Thyroid gland (tissue), 4 donors: ENCODE data around the gene SREK1IP1. TPM values are rescaled to one million over a fixed set of nuclear protein-coding genes. Genes with fewer than 3 reads are reported as not detected.

ENCODE experiments used
- DNase-seq, 2 donors: peaks; one replicate each; pipeline ENCODE4 v3.0.0-alpha.2; 2019
- H3K27ac ChIP-seq, 3 donors: fragments of 200-600 bp; sonication (generic); 1 replicate in 2 of 3; 2 replicates in 1 of 3; pipeline ENCODE4 v1.5.1; 2016 to 2019; ENCODE audit warnings: mild to moderate bottlenecking in 1 of 3, moderate library complexity in 1 of 3
- H3K27me3 ChIP-seq: fragments of 200-600 bp; sonication (generic); one replicate; pipeline ENCODE4 v1.5.1; 2019
- H3K36me3 ChIP-seq, 2 donors: fragments of 200-600 bp; sonication (generic); one replicate each; pipeline ENCODE4 v1.5.1; 2016 to 2019
- H3K4me1 ChIP-seq, 2 donors: fragments of 200-600 bp; sonication (generic); one replicate each; pipeline ENCODE4 v1.5.1; 2017 to 2019
- H3K4me3 ChIP-seq, 3 donors: fragments of 200-600 bp; sonication (generic); replicated peaks in 1 of 3; 1 replicate in 2 of 3; 2 replicates in 1 of 3; pipeline ENCODE4 v1.5.1; 2016; ENCODE audit warnings: mild to moderate bottlenecking in 1 of 3
- H3K9me3 ChIP-seq: fragments of 200-600 bp; sonication (generic); one replicate; pipeline ENCODE4 v1.5.1; 2017
- CTCF ChIP-seq, 6 experiments: fragments of 200-600 bp in 3 of 6; fragments of 450-650 bp in 3 of 6; sonication (generic) in 3 of 6; IDR thresholded peaks; one replicate each; pipeline ENCODE4 v1.5.1; 2016 to 2019; ENCODE audit warnings: antibody characterized with exemption in 6 of 6, mild to moderate bottlenecking in 2 of 6, inconsistent platforms in 1 of 6, moderate library complexity in 1 of 6
- POLR2A ChIP-seq, 2 donors: fragments of 450-650 bp; IDR thresholded peaks; one replicate each; pipeline ENCODE4 v1.6.1; 2017; ENCODE audit warnings: antibody characterized with exemption in 2 of 2, mild to moderate bottlenecking in 2 of 2, moderate library complexity in 1 of 2
- WGBS, 2 donors: methylation state at CpG; one replicate each; pipeline ENCODE4 v1.1.5; 2017; 5-methylcytosine and 5-hydroxymethylcytosine counted together
- intact Hi-C: fragments of 100-400 bp; cut with DNase I; formaldehyde crosslinking; loops from one replicate; pipeline ENCODE4 v1.15.1; 2023
- total RNA-seq, 4 donors: library from RNA; depleted of rRNA; stranded (reverse); fragments of >200 nt; gene quantifications; one replicate each; pipeline ENCODE4 v1.2.3, GENCODE V29; 2016

The SREK1IP1 gene
- total RNA-seq, 4 donors from 2014 or later: 8.5 to 10.5 (median 9.8) TPM

GRCh38 chr5:64690104-64690416 lies 78.4 kb downstream of the SREK1IP1 start:
- H3K9me3 ChIP-seq: no peaks in the 10 kb centered on the region
- no peak overlapping the region for H3K27ac ChIP-seq
- intact Hi-C loops: no loop called here
- H3K36me3 ChIP-seq: no peaks in the 10 kb centered on the region
- H3K4me1 ChIP-seq: peaks cover 6 to 8% of the 10 kb centered on the region in 2 donors
- TF ChIP-seq POLR2A (IDR thresholded peaks at IDR 0.05) (no peak), CTCF (IDR thresholded peaks at IDR 0.05) (no peak)
- WGBS, 2 donors: 1% methylated on average over 9 of the region's 9 CpGs
- H3K27me3 ChIP-seq: peaks cover 6% of the 10 kb centered on the region
- no peak for DNase-seq
- H3K4me3 ChIP-seq: no peak overlapping the region

GRCh38 chr5:64688965-64689364 lies 79.5 kb downstream of the SREK1IP1 start:
- Histone ChIP-seq H3K36me3 (no peaks in the 10 kb centered on the region), H3K4me1 (peaks cover 6 to 8% of the 10 kb centered on the region in 2 donors), H3K27me3 (peaks cover 6% of the 10 kb centered on the region), H3K4me3 (no peak overlapping the region), H3K27ac (no peak overlapping the region), H3K9me3 (no peaks in the 10 kb centered on the region)
- DNase-seq: no peak
- intact Hi-C loops: no loop called here
- no peak for TF ChIP-seq POLR2A (IDR thresholded peaks at IDR 0.05)
- 68 to 70% methylated on average over 3 of the region's 3 CpGs for WGBS, 2 donors

DNA sequence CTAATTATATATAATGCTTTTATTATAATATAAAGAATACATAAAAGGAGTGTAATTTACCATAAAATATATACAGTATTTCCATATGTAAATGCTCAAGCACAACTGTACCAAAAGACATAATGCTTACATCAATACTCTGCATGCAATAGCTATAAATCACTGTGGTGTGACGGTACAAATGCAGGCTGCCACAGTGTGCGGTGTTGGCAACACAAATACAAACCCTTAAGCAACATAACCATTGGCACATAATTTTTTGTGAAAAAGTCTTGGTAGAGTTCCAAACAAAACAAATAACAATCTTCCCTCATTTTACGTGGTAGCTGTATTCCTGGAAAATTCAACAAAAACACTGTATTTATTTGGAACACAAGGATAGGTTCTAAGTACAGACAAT lies 80.1 kb downstream of the SREK1IP1 start:
- DNase-seq: no peak
- H3K27me3 ChIP-seq: peaks cover 6% of the 10 kb centered on the region
- peaks cover 6 to 8% of the 10 kb centered on the region in 2 donors for H3K4me1 ChIP-seq
- H3K36me3 ChIP-seq: no peaks in the 10 kb centered on the region
- WGBS, 2 donors: 80 to 83% methylated on average over 3 of the region's 3 CpGs
- no peak overlapping the region for H3K4me3 ChIP-seq
- H3K9me3 ChIP-seq: no peaks in the 10 kb centered on the region
- intact Hi-C loops: no loop called here
- TF ChIP-seq POLR2A (IDR thresholded peaks at IDR 0.05) (no peak), CTCF (IDR thresholded peaks at IDR 0.05) (no peak)
- H3K27ac ChIP-seq: no peak overlapping the region

- Histone ChIP-seq H3K9me3 (no peaks in the 10 kb centered on the region), H3K4me3 (no peak overlapping the region), H3K4me1 (peaks cover 5 to 8% of the 10 kb centered on the region in 2 donors), H3K27me3 (peaks cover 4% of the 10 kb centered on the region), H3K36me3 (no peaks in the 10 kb centered on the region), H3K27ac (no peak overlapping the region)
- DNase-seq: no peak
- intact Hi-C loops: no loop called here
- no peak for TF ChIP-seq POLR2A (IDR thresholded peaks at IDR 0.05)
- no peak for TF ChIP-seq CTCF (IDR thresholded peaks at IDR 0.05)
- whole genome bisulfite sequencing, 2 donors: 61 to 66% methylated on average over 5 of the region's 5 CpGs
Observed at GRCh38 chr5:64685866-64686265, 82.6 kb downstream of the SREK1IP1 start.

GRCh38 chr5:64682608-64683007 lies 85.9 kb downstream of the SREK1IP1 start:
- Histone ChIP-seq H3K4me3 (no peak overlapping the region), H3K4me1 (no peaks in the 10 kb centered on the region), H3K36me3 (no peaks in the 10 kb centered on the region), H3K9me3 (no peaks in the 10 kb centered on the region), H3K27ac (no peak overlapping the region), H3K27me3 (no peaks in the 10 kb centered on the region)
- DNase-seq: no peak
- intact Hi-C loops: no loop called here
- 96% methylated on average over 7 of the region's 7 CpGs for WGBS, 2 donors
- no peak for TF ChIP-seq CTCF (IDR thresholded peaks at IDR 0.05)
- no peak for TF ChIP-seq POLR2A (IDR thresholded peaks at IDR 0.05)

- no peak for TF ChIP-seq CTCF (IDR thresholded peaks at IDR 0.05)
- TF ChIP-seq POLR2A (IDR thresholded peaks at IDR 0.05): no peak
- H3K9me3 ChIP-seq: no peaks in the 10 kb centered on the region
- H3K27me3 ChIP-seq: no peaks in the 10 kb centered on the region
- no peak overlapping the region for H3K4me3 ChIP-seq
- intact Hi-C loops: no loop called here
- H3K4me1 ChIP-seq: no peaks in the 10 kb centered on the region
- DNase-seq: no peak
- H3K27ac ChIP-seq: no peak overlapping the region
- 81 to 91% methylated on average over 4 of the region's 4 CpGs for WGBS, 2 donors
- no peaks in the 10 kb centered on the region for H3K36me3 ChIP-seq
Observed at GRCh38 chr5:64680289-64680688, 88.2 kb downstream of the SREK1IP1 start.
